ENCODE data around the gene RHOT2.
"Not testable (repeated sequence)": the region's sequence is repeated elsewhere in the genome, so short reads cannot be mapped to it uniquely, and the experiment has no call there.

The RHOT2 gene

DNA sequence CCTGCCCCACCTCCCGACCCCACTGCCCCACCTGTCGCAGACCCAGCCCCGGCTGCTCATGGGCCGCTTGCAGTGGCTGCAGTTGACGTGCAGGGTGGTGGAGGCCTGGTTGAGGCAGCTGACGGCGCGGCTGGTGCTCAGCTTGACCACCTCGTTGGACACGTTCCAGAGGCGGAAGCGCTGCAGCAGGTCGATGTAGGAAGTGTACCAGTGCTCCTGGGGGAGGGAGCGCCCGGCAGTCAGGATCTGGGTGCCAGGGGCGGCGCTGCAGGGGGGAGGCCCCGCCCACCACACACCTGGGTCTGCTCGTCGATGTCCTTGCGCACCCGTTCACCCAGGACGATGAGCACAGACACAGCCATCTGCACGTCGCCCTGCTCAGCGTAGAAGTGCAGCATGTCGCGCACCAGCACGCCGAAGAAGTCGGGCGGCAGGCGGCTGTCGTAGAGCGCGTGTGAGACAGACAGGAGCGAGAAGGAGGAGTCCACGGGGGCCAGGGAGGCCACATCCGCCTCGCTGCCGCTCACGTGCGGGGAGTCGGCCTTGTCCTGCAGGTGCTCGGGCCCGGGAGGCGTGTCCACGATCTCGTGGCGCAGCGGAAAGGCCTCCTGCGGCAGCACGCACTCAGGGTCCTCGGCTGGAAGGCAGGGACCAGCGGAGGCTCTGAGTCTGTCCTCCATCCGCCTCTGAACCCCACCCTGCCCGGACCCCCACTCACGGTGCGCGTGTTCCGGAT lies 17.2 kb downstream of the RHOT2 start:
- TF ChIP-seq, protein P1, sequence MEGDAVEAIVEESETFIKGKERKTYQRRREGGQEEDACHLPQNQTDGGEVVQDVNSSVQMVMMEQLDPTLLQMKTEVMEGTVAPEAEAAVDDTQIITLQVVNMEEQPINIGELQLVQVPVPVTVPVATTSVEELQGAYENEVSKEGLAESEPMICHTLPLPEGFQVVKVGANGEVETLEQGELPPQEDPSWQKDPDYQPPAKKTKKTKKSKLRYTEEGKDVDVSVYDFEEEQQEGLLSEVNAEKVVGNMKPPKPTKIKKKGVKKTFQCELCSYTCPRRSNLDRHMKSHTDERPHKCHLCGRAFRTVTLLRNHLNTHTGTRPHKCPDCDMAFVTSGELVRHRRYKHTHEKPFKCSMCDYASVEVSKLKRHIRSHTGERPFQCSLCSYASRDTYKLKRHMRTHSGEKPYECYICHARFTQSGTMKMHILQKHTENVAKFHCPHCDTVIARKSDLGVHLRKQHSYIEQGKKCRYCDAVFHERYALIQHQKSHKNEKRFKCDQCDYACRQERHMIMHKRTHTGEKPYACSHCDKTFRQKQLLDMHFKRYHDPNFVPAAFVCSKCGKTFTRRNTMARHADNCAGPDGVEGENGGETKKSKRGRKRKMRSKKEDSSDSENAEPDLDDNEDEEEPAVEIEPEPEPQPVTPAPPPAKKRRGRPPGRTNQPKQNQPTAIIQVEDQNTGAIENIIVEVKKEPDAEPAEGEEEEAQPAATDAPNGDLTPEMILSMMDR (IDR thresholded peaks at IDR 0.05; ENCODE audit: insufficient read depth, missing control alignments): no peak
- DNase-seq (ENCODE audit: insufficient read length, low spot score) (no peak), FAIRE-seq (no peak)

DNA sequence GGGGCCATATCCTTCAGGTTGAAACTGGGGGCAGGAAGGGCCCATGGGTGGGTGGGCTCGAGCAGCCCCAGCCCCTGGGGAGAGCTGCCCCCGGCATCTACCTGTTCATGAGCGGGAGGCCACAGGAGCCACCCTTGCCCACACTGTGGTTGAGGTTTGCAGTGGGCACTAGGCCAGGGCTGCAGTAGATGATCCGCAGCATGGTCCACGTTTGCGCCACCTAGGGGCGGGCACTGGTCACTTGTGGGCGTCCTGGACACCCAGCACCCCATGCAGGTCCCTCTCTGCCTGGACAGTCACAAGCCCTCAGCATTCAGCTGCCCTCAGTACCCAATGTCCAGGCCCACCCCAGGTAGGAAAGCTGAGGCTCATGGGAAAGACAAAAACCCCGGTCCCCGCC lies 18.0 kb downstream of the RHOT2 start:
- FAIRE-seq (no peak), DNase-seq (ENCODE audit: insufficient read length, low spot score) (no peak)
- TF ChIP-seq, protein P1 (IDR thresholded peaks at IDR 0.05; ENCODE audit: insufficient read depth, missing control alignments): peak; percentile 43

DNA sequence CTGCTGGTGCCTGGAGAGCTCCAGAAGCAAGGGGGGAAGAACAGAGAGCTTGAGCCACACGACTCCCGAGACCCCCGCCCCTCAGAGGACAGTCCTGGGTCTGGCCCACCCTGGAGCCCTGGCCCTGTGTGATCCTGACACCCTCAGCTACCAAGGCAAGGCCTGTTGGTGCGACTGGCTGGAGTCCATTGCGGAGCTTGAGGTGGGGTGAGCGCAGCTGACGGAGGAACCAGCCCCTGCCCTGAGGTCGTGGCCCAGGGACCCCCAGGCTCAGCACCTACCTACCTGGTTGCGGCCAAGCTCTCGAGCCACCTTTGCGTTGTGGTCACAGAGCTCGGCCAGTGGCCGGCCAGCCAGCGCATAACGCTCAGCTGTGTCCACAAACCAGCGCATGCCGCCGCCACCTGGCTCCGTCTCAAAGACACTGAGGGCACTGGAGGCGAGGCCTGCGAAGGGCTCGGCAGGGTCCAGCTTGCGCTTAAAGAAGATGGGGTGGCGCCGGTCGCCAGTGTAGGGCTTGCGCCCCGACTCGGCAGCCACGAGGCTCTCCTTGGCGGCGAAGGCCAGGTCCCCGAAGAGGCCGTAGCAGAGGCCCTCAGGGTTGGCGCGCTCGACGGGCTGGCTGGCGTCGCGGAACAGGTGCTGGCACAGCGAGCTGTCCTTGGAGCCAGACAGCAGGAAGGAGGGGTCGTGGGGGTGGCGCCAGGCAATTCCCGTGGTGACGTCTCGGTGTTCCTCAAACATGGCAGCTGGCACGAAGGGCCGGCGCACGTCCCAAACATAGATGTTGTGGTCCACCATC lies 18.7 kb downstream of the RHOT2 start:
- DNase-seq (ENCODE audit: insufficient read length, low spot score): no peak
- FAIRE-seq: no peak
- TF ChIP-seq, protein P1 (IDR thresholded peaks at IDR 0.05; ENCODE audit: insufficient read depth, missing control alignments): no peak

DNA sequence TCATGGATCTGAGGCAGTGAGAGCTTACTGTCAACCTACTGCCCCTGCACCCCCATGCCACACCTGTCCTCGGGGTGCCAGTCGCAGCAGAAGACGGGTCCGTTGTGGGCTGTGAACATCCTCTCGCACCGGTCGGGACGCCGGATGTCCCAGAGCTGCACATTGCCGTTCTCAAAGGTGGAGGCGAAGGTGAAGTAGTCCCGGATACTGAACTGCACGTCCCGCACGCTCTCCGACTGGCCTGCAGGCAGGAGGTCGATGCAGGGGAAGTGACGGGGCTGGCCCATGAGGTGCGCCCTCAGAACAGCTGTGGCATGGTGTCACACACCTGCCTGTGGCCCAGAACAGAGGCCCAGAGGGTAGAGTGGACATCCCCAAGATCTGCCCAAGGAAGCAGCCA lies 19.6 kb downstream of the RHOT2 start:
- TF ChIP-seq, protein P1 (IDR thresholded peaks at IDR 0.05; ENCODE audit: insufficient read depth, missing control alignments): no peak
- FAIRE-seq (no peak), DNase-seq (ENCODE audit: insufficient read length, low spot score) (no peak)

DNA sequence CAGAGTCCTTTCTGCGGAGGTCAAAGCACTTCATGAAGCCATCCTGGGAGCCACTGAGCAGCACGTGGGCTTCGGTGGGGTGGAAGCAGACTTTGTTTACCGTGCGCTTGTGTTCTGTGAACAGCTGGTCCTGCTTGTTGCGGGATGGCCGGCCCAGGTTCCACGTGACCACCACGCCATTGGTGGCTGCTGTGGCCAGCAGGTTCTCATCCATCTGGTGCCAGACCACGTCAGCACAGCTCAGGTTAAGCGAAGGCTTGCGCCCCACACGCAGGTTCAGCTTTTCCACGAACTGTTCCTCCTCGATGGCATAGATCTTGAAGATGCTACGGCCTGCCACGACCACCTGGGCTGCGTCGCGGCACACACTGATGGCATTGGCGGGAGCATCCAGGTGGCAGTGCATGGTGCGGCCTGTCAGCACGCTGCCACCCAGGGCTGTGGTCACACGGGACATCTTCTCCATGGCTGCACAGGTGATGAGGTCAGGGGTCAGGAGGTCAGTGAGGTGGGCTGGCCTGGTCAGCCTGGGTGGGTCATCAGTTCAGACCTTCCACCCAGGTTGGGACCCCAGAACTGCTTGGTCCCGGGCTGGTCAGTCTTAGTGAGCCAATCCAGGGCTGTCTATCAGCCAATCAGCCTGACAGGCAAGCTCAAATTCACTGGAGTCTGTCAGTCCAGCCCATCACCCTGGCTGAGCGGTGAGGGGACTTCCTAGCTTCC lies 21.4 kb downstream of the RHOT2 start:
- DNase-seq (ENCODE audit: insufficient read length, low spot score): no peak
- FAIRE-seq: no peak

DNA sequence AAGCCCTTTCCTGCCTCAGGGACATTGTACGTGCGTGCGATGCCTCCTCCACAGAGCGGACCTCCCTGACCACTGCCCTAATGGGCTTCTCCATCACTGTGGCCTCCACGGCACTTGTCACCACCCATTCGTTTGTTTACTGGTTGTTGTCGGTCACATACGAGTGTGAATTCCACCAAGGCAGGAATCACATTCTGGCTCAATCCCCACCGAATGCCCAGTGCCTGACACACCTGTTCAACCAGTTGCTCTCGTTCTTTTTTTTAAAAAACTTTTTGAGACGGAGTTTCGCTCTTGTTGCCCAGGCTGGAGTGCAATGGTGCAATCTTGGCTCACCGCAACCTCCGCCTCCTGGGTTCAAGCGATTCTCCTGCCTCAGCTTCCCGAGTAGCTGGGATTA lies 23.3 kb downstream of the RHOT2 start:
- FAIRE-seq; DNase-seq (ENCODE audit: insufficient read length, low spot score): not testable (repeated sequence)

More for the DNA sequence above, 21.4 kb downstream of the RHOT2 start:
- TF ChIP-seq, protein P1 (IDR thresholded peaks at IDR 0.05; ENCODE audit: insufficient read depth, missing control alignments): no peak

DNA sequence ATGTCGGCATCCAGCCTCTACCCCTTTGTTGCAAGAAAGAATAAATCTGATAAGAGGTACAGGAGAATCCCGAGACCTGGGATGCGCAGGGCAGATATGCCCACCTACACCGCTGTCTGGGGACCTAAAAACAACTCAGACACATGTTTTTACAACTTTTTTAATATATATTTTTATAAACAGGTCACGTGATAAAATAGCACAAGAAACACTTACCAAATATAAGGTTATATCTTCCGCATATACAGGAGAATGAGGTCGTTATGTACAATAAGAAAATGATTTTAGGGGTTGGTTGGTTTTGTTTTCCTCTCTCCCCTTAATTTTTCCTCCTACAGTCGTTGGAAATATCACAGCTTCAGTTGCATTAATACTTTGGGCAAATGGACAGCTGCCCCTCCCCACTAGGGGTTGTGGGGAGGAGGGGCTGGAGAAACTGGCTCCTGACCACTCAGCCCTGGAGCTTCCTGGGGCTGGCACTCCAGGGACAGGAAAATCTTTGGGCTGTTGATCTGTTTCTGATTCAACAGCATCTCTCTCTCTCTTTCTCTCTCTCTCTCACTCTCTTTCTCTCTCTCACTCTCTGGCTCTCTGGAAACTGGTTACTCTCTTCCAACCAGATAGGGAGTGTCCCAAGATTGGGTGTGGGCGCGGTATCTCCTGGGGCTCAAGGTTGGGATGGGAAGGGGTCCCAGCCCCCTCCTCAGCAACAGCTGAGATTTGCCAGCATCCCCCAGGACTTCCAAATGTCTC lies 24.6 kb downstream of the RHOT2 start:
- no peak for FAIRE-seq
- TF ChIP-seq, protein P1 (IDR thresholded peaks at IDR 0.05; ENCODE audit: insufficient read depth, missing control alignments): no peak
- no peak for DNase-seq (ENCODE audit: insufficient read length, low spot score)

Data from D721Med (cell line).